SU-DHL-6 (cell line): ENCODE data around the gene LILRB3.
"Not testable (repeated sequence)": the region's sequence is repeated elsewhere in the genome, so short reads cannot be mapped to it uniquely, and the experiment has no call there.

Experiments
- H2AFZ ChIP-seq: fragments of 200-600 bp; sonication (generic); 2 replicates; pipeline ENCODE4 v1.6.1; 2014; ENCODE audit warnings: low read depth, mild to moderate bottlenecking, moderate library complexity, mixed read lengths, antibody characterized with exemption, low read length; ENCODE audit not compliant: severe bottlenecking
- H3F3A ChIP-seq: fragments of 200-600 bp; shearing (Covaris generic); 2 replicates; pipeline ENCODE4 v1.6.0; 2016; ENCODE audit warnings: antibody characterized with exemption, mild to moderate bottlenecking; ENCODE audit not compliant: insufficient read depth
- H3K27ac ChIP-seq: fragments of 200-600 bp; sonication (generic); 2 replicates; pipeline ENCODE4 v1.5.1; 2016; ENCODE audit warnings: low read depth, mild to moderate bottlenecking, low read length, moderate library complexity, mixed read lengths
- H3K27me3 ChIP-seq: fragments of 200-600 bp; sonication (generic), shearing (Covaris generic); 2 replicates; pipeline ENCODE4 v1.6.0; 2014; ENCODE audit warnings: mild to moderate bottlenecking, low read length
- H3K36me3 ChIP-seq: fragments of 200-600 bp; sonication (generic); 2 replicates; pipeline ENCODE4 v1.6.1; 2014; ENCODE audit warnings: mild to moderate bottlenecking, low read length, mixed read lengths
- H3K4me2 ChIP-seq: fragments of 300-600, 200-600 bp; shearing (Covaris generic), sonication (generic); 2 replicates; pipeline ENCODE4 v1.6.0; 2014; ENCODE audit warnings: low read length, low read depth, mild to moderate bottlenecking; ENCODE audit not compliant: poor library complexity, severe bottlenecking
- H3K4me3 ChIP-seq: fragments of 200-600 bp; sonication (generic); 2 replicates; pipeline ENCODE4 v1.5.1; 2014; ENCODE audit warnings: antibody characterized with exemption, low read length, mild to moderate bottlenecking, mixed read lengths; ENCODE audit not compliant: insufficient read depth, poor library complexity, severe bottlenecking
- H3K79me2 ChIP-seq: fragments of 200-600 bp; sonication (generic); 2 replicates; pipeline ENCODE4 v1.6.1; 2014; ENCODE audit warnings: mild to moderate bottlenecking, low read length, moderate library complexity; ENCODE audit not compliant: insufficient read depth
- H3K9ac ChIP-seq: fragments of 200-600 bp; sonication (generic); 2 replicates; pipeline ENCODE4 v1.7.0; 2014; ENCODE audit warnings: mild to moderate bottlenecking, low read length
- H3K9me2 ChIP-seq: fragments of 200-600 bp; sonication (generic); replicated peaks from 2 replicates; pipeline ENCODE4 v1.6.1; 2014; ENCODE audit warnings: low read length; ENCODE audit not compliant: insufficient read depth
- H3K9me3 ChIP-seq: fragments of 200-600 bp; sonication (generic); 2 replicates; pipeline ENCODE4 v1.6.1; 2014; ENCODE audit warnings: low read length, mixed read lengths; ENCODE audit not compliant: insufficient read depth
- H4K20me1 ChIP-seq: fragments of 200-600 bp; sonication (generic); 2 replicates; pipeline ENCODE4 v1.6.1; 2014; ENCODE audit warnings: low read depth, mild to moderate bottlenecking, antibody characterized with exemption, low read length, moderate library complexity, mixed read lengths
- CTCF ChIP-seq: fragments of 200-600 bp; sonication (generic); IDR thresholded peaks from one replicate; pipeline ENCODE4 v1.5.1; 2017; ENCODE audit warnings: antibody characterized with exemption, mild to moderate bottlenecking, low read length, moderate library complexity; ENCODE audit not compliant: insufficient read depth, poor library complexity, severe bottlenecking
- EZH2phosphoT487 ChIP-seq: fragments of 200-600 bp; sonication (generic), shearing (Covaris generic); conservative IDR thresholded peaks from 2 replicates; pipeline ENCODE4 v1.6.1; 2018; ENCODE audit warnings: mild to moderate bottlenecking, antibody characterized with exemption, low read length, moderate library complexity, mixed read lengths

LILRB3 gene

GRCh38 chr19:54196536-54196935, 26.3 kb downstream of the LILRB3 start:
- Histone ChIP-seq H2AFZ (no peak overlapping the region), H3K27me3 (no peaks in the 10 kb centered on the region), H3K27ac (no peak overlapping the region), H3K9me2 (no peaks in the 10 kb centered on the region), H3K79me2 (peaks cover 22% of the 10 kb centered on the region), H3K9ac (no peak overlapping the region), H4K20me1 (peaks cover under 1% of the 10 kb centered on the region; the same call in 1 of the 2 replicates), H3K4me3 (no peak overlapping the region), H3K9me3 (no peaks in the 10 kb centered on the region), H3K36me3 (peaks cover 8% of the 10 kb centered on the region), H3F3A (peaks cover 10% of the 10 kb centered on the region), H3K4me2 (no peak overlapping the region)
- TF ChIP-seq CTCF (no peak), EZH2phosphoT487 (no peak)

GRCh38 chr19:54194463-54194862, 28.3 kb downstream of the LILRB3 start:
- not testable (repeated sequence) for H4K20me1 ChIP-seq, H3K9me3 ChIP-seq, H3K4me3 ChIP-seq, H3K27ac ChIP-seq, H3K9ac ChIP-seq, H2AFZ ChIP-seq, H3K36me3 ChIP-seq, H3K4me2 ChIP-seq, H3K27me3 ChIP-seq, H3K9me2 ChIP-seq, H3F3A ChIP-seq
- H3K79me2 ChIP-seq, result peaks cover 13% of the 10 kb centered on the region; the same call in 1 of the 2 replicates

GRCh38 chr19:54193011-54193410, 29.8 kb downstream of the LILRB3 start:
- Histone ChIP-seq H4K20me1 (no peaks in the 10 kb centered on the region), H3K27me3 (no peaks in the 10 kb centered on the region), H3K4me2 (no peak overlapping the region), H3K27ac (no peak overlapping the region), H3F3A (0 out of 2 replicates have a peak, but pooled peaks cover 4% of the 10 kb centered on the region), H3K4me3 (no peak overlapping the region), H3K79me2 (peaks cover 22% of the 10 kb centered on the region), H2AFZ (no peak overlapping the region), H3K36me3 (peaks cover 4% of the 10 kb centered on the region), H3K9me3 (no peaks in the 10 kb centered on the region), H3K9ac (no peak overlapping the region), H3K9me2 (no peaks in the 10 kb centered on the region)
- TF ChIP-seq CTCF, result no peak

- H3K9me3 ChIP-seq, result no peaks in the 10 kb centered on the region
- H4K20me1 ChIP-seq, result no peaks in the 10 kb centered on the region
- H2AFZ ChIP-seq, result peak overlapping the region; percentile 37
- H3K36me3 ChIP-seq, result peaks cover 4% of the 10 kb centered on the region
- 0 out of 2 replicates have a peak overlapping the region, but pooled peaks have one; percentile 87 for H3K27ac ChIP-seq
- H3K27me3 ChIP-seq, result no peaks in the 10 kb centered on the region
- peak overlapping the region; percentile 61 for H3K4me3 ChIP-seq
- peaks cover 22% of the 10 kb centered on the region for H3K79me2 ChIP-seq
- peak overlapping the region; percentile 75 for H3K9ac ChIP-seq
- TF ChIP-seq CTCF, result no peak
- peak overlapping the region; percentile 71 for H3K4me2 ChIP-seq
- 0 out of 2 replicates have a peak, but pooled peaks cover 2% of the 10 kb centered on the region for H3F3A ChIP-seq
- no peaks in the 10 kb centered on the region for H3K9me2 ChIP-seq
Observed at GRCh38 chr19:54191811-54192453, 30.9 kb downstream of the LILRB3 start.
